CD4-positive, alpha-beta T cell (primary cell): Measurements from ENCODE around the gene TLE1. TPM values are rescaled to one million over a fixed set of nuclear protein-coding genes. Genes with fewer than 3 reads are reported as not detected.

Experiments used
- ATAC-seq: fragments of 200-7000 bp; cut with Tn5 transposase; one replicate; pipeline ENCODE4 v1.10.0; 2022; ENCODE audit warnings: mild to moderate bottlenecking; ENCODE audit not compliant: poor library complexity
- CTCF ChIA-PET: fragments of 350-600 bp; sonication (Branson Sonifier 250); formaldehyde crosslinking; loops from one replicate; lab custom pipeline; 2021; ENCODE audit warnings: antibody characterized with exemption, inconsistent platforms; lab: Charles Lee
- POLR2A ChIA-PET: fragments of 350-600 bp; sonication (Branson Sonifier 250); formaldehyde crosslinking; loops from one replicate; lab custom pipeline; 2021; ENCODE audit warnings: antibody characterized with exemption, inconsistent platforms; lab: Charles Lee
- DNase-seq, 14 experiments: peaks; one replicate each; pipeline ENCODE4 v3.0.0-alpha.2; 2013 to 2020; ENCODE audit warnings: mixed read lengths in 2 of 14
- H3K27ac ChIP-seq, 2 donors: one replicate each; pipeline versions ENCODE4 v1.5.1 to v1.7.0; 2013; ENCODE audit warnings: low read length in 2 of 2, low read depth in 1 of 2, mild to moderate bottlenecking in 1 of 2
- H3K27me3 ChIP-seq, 2 experiments: 1 replicate in 1 of 2; 2 replicates in 1 of 2; pipeline versions ENCODE4 v1.6.1 to v1.7.0; 2013; ENCODE audit warnings: low read length in 2 of 2, control low read depth in 1 of 2, mild to moderate bottlenecking in 1 of 2, moderate library complexity in 1 of 2; ENCODE audit not compliant: insufficient read depth in 2 of 2, control insufficient read depth in 1 of 2
- H3K36me3 ChIP-seq: one replicate; pipeline ENCODE4 v1.6.1; 2013; ENCODE audit warnings: low read length, control low read depth; ENCODE audit not compliant: insufficient read depth
- H3K4me1 ChIP-seq: one replicate; pipeline ENCODE4 v1.6.1; 2013; ENCODE audit warnings: low read length, control low read depth; ENCODE audit not compliant: insufficient read depth
- H3K4me3 ChIP-seq: one replicate; pipeline ENCODE4 v1.5.1; 2013; ENCODE audit warnings: mild to moderate bottlenecking, low read length, moderate library complexity
- H3K9me3 ChIP-seq, 2 experiments: 1 replicate in 1 of 2; 2 replicates in 1 of 2; pipeline versions ENCODE4 v1.6.1 to v1.7.0; 2013; ENCODE audit warnings: low read length in 2 of 2, mild to moderate bottlenecking in 2 of 2, control low read depth in 1 of 2, moderate library complexity in 1 of 2; ENCODE audit not compliant: control insufficient read depth in 1 of 2, insufficient read depth in 1 of 2
- H3K27ac Mint-ChIP-seq: one replicate; pipeline ENCODE4 v1.8.0; 2020; ENCODE audit warnings: mixed read lengths
- H3K27me3 Mint-ChIP-seq: one replicate; pipeline ENCODE4 v1.8.0; 2021; ENCODE audit warnings: mixed read lengths
- H3K36me3 Mint-ChIP-seq: one replicate; pipeline ENCODE4 v1.8.0; 2021; ENCODE audit warnings: low read depth, mixed read lengths
- H3K4me1 Mint-ChIP-seq: one replicate; pipeline ENCODE4 v1.8.0; 2021; ENCODE audit warnings: low read depth, mixed read lengths
- H3K4me3 Mint-ChIP-seq: one replicate; pipeline ENCODE4 v1.8.0; 2020; ENCODE audit warnings: mild to moderate bottlenecking, mixed read lengths
- H3K9me3 Mint-ChIP-seq: one replicate; pipeline ENCODE4 v1.8.0; 2020; ENCODE audit warnings: mixed read lengths
- intact Hi-C, 2 experiments: fragments of 100-400 bp; cut with DNase I in 1 of 2; cut with micrococcal nuclease in 1 of 2; formaldehyde crosslinking; loops; one replicate each; pipeline versions ENCODE4 v1.15.1 to v1.9.0; 2023 to 2025; cut with DNase I, micrococcal nuclease
- total RNA-seq, 174 experiments: library from RNA in 2 of 174; stranded (reverse) in 2 of 174; gene quantifications; one replicate each; pipeline ENCODE4 v1.2.3 and lab custom pipeline; 2021 to 2026
- TF ChIP-seq, protein P1 (sequence below): fragments of 200-600 bp; IDR thresholded peaks from one replicate; pipeline ENCODE4 v1.8.0; 2022; ENCODE audit warnings: antibody characterized with exemption, mild to moderate bottlenecking

Gene TLE1
- total RNA-seq, 2 experiments from 2014 or later, result 3.4 to 3.5 TPM

DNA sequence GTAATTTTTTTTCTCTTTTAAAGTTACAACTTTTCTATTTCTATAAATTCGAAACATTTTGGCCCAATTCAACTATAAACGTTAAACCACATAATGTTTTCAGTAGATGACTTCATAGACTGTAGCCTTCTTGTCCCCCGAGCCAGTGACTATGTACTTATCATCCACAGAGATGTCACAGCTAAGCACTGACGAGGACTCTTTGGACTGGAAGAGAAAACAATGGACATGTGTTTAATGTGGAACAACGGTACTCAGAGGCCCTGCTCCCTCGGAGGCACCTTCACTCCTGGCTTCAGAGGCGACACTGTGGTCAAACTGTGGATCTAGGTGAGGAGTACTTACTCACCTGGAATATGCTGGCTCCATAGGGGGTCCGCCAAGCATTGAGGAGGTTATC is 105.2 kb downstream of the TLE1 start:
- H3K4me3 Mint-ChIP-seq, result no peak overlapping the region
- H3K4me1 ChIP-seq, result no peaks in the 10 kb centered on the region
- no peak overlapping the region for H3K27ac Mint-ChIP-seq
- CTCF ChIA-PET, result no interaction called here
- H3K36me3 ChIP-seq, result no peaks in the 10 kb centered on the region
- DNase-seq, result no peak
- no peaks in the 10 kb centered on the region for H3K9me3 Mint-ChIP-seq
- TF ChIP-seq, protein P1, sequence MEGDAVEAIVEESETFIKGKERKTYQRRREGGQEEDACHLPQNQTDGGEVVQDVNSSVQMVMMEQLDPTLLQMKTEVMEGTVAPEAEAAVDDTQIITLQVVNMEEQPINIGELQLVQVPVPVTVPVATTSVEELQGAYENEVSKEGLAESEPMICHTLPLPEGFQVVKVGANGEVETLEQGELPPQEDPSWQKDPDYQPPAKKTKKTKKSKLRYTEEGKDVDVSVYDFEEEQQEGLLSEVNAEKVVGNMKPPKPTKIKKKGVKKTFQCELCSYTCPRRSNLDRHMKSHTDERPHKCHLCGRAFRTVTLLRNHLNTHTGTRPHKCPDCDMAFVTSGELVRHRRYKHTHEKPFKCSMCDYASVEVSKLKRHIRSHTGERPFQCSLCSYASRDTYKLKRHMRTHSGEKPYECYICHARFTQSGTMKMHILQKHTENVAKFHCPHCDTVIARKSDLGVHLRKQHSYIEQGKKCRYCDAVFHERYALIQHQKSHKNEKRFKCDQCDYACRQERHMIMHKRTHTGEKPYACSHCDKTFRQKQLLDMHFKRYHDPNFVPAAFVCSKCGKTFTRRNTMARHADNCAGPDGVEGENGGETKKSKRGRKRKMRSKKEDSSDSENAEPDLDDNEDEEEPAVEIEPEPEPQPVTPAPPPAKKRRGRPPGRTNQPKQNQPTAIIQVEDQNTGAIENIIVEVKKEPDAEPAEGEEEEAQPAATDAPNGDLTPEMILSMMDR, result no peak
- no peak overlapping the region for H3K27ac ChIP-seq
- H3K4me3 ChIP-seq, result no peak overlapping the region
- H3K9me3 ChIP-seq, result peaks cover 0 to 10% of the 10 kb centered on the region in 2 experiments
- H3K36me3 Mint-ChIP-seq, result no peaks in the 10 kb centered on the region
- ATAC-seq, result no peak
- no peaks in the 10 kb centered on the region for H3K4me1 Mint-ChIP-seq
- POLR2A ChIA-PET, result no interaction called here
- no peaks in the 10 kb centered on the region for H3K27me3 ChIP-seq
- no peaks in the 10 kb centered on the region for H3K27me3 Mint-ChIP-seq
- intact Hi-C loops, result no loop called here

DNA sequence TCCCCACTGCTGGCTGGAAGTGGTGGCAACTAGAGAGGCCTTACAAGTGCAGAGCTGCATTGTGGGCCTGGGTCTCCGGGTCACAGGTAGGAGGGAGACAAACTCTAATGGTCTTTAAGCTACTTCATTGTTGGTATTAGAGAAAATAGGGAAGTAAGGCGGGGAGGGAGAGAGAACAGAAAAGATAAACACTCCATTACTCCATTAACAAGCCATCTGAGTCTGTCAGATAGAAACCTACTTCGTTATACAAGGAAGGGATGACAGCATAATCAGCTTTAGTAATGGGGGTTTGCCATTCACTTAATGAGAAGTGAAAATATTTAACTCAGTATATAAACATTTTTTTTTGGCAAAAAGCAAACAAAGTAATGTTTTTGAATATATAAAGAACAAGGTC is 107.4 kb downstream of the TLE1 start:
- Histone ChIP-seq H3K9me3 (peaks cover 0 to 10% of the 10 kb centered on the region in 2 experiments), H3K36me3 (no peaks in the 10 kb centered on the region), H3K4me1 (no peaks in the 10 kb centered on the region), H3K4me3 (no peak overlapping the region), H3K27ac (no peak overlapping the region), H3K27me3 (no peaks in the 10 kb centered on the region)
- CTCF ChIA-PET, result no interaction called here
- POLR2A ChIA-PET, result no interaction called here
- Mint-ChIP-seq H3K27me3 (no peaks in the 10 kb centered on the region), H3K4me1 (no peaks in the 10 kb centered on the region), H3K27ac (no peak overlapping the region), H3K4me3 (no peak overlapping the region), H3K36me3 (no peaks in the 10 kb centered on the region), H3K9me3 (no peaks in the 10 kb centered on the region)
- intact Hi-C loops, result no loop called here
- DNase-seq (no peak), ATAC-seq (no peak)
- TF ChIP-seq, protein P1, result no peak

DNA sequence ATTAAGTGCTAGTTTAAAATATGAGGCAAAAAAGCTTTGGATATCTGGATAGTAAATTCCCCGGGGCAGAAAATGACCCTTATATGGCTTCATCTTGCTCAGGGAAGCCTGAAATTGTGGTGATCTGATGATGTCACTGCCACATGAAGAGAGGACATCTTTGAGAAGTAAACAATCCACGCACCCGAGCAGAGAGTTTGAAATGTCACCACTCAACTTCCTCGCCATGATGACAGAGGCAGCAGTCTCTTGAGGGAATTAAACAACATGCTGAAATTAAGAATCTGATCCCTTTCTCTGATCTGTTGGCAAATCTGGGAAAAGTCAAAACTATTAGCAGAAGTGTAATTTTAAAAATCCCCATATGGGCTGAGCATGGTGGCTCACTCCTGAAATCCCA is 110.0 kb downstream of the TLE1 start:
- ChIA-PET POLR2A (no interaction called here), CTCF (no interaction called here)
- Mint-ChIP-seq H3K27me3 (no peaks in the 10 kb centered on the region), H3K9me3 (no peaks in the 10 kb centered on the region), H3K36me3 (no peaks in the 10 kb centered on the region), H3K4me3 (no peak overlapping the region), H3K4me1 (no peaks in the 10 kb centered on the region), H3K27ac (no peak overlapping the region)
- ATAC-seq, result no peak
- no peaks in the 10 kb centered on the region for H3K4me1 ChIP-seq
- TF ChIP-seq, protein P1, result no peak
- intact Hi-C loops, result no loop called here
- H3K27me3 ChIP-seq, result no peaks in the 10 kb centered on the region
- H3K4me3 ChIP-seq, result no peak overlapping the region
- H3K36me3 ChIP-seq, result no peaks in the 10 kb centered on the region
- H3K9me3 ChIP-seq, result peaks cover 0 to 7% of the 10 kb centered on the region in 2 experiments
- DNase-seq, result no peak
- no peak overlapping the region for H3K27ac ChIP-seq
